Prostate gland (tissue), 2 donors: ENCODE measurements around the gene FTSJ3.

Experiments
- CTCF ChIP-seq, 4 experiments: fragments of 200-600 bp in 2 of 4; fragments of 450-650 bp in 2 of 4; sonication (generic) in 2 of 4; IDR thresholded peaks; 1 replicate in 3 of 4; 2 replicates in 1 of 4; pipeline ENCODE4 v1.5.1; 2016 to 2019; ENCODE audit warnings: antibody characterized with exemption in 4 of 4, mild to moderate bottlenecking in 2 of 4, moderate library complexity in 2 of 4
- POLR2A ChIP-seq: fragments of 450-650 bp; IDR thresholded peaks from one replicate; pipeline ENCODE4 v1.6.1; 2016; ENCODE audit warnings: antibody characterized with exemption, mild to moderate bottlenecking

DNA sequence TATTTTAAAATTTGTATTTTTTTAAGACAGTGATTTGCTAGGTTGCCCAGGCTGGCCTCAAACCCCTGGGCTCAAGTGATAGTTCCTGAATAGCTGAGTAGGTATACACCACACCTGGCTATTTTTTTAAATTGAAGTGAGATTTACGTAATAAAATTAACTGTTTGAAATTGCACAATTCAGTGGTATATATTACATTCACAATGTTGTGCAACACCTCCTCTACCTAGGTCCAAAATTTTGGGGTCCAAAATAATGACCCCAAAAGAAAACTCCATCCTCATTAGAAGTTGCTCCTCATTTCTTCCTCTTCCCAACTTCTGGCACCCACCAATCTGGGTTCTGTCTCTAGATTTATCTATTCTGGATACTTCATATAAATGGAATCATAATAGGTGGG, 18.0 kb upstream of the FTSJ3 start:
- no peak for TF ChIP-seq CTCF (IDR thresholded peaks at IDR 0.05)
- TF ChIP-seq POLR2A, result no peak
